ENCODE measurements around the gene SNTN.
"Not testable (repeated sequence)": the region's sequence is repeated elsewhere in the genome, so short reads cannot be mapped to it uniquely, and the experiment has no call there.

- TF ChIP-seq POLR2AphosphoS5 (IDR thresholded peaks at IDR 0.05; ENCODE audit: low read depth, low read length); CTCF (IDR thresholded peaks at IDR 0.05); REST (IDR thresholded peaks at IDR 0.05; ENCODE audit: low read depth, low read length); MAX (IDR thresholded peaks at IDR 0.05; ENCODE audit: low read depth); GATA2 (CRISPR knock-in tag; IDR thresholded peaks at IDR 0.05); RAD21 (IDR thresholded peaks at IDR 0.05; ENCODE audit: low read length); TAF1 (IDR thresholded peaks at IDR 0.05; ENCODE audit: borderline replicate concordance, low read depth, low read length); JUND (IDR thresholded peaks at IDR 0.05): not testable (repeated sequence)
Measured at GRCh38 chr3:63644928-63645781, 7.3 kb upstream of the SNTN start.

All from SK-N-SH (cell line).